ENCODE results near the gene ZBTB16. TPM values are rescaled to one million over a fixed set of nuclear protein-coding genes. Genes with fewer than 3 reads are reported as not detected.
A peak's percentile ranks its signal among the peaks of the same experiment; 100 is the strongest.

Gene ZBTB16
- total RNA-seq, 3 donors from 2014 or later (not counting 1 experiment from before 2014, with no cell fraction given): 104 to 224 (median 156) TPM

DNA sequence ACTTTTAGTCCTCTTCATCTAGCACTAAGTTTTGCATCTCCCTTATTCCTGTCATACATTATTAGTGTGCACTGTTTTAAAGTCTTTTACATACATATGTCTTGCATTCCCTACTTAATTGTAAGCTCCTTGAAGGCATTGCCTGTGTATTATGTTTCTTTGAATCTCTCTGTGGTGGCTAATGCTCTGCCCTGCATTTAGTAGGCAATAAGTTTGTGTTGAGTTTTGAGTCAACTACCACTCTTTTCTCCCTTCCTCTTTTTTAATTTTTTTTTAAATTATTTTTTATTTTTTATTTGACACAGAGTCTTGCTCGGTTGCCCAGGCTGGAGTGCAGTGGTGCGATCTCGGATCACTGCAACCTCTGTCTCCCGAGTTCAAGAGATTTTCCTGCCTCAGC is 78.9 kb downstream of the ZBTB16 start:
- peak overlapping the region; percentile 90 for H3K4me3 Mint-ChIP-seq
- 92% methylated on average over 4 of the region's 4 CpGs for WGBS (ENCODE audit: insufficient coverage)
- no peak overlapping the region for H3K27ac ChIP-seq (ENCODE audit: low read length)
- H3K9me3 ChIP-seq (ENCODE audit: control insufficient read depth, insufficient read depth, low read length): no peaks in the 10 kb centered on the region
- peaks cover 78% of the 10 kb centered on the region for H3K4me1 ChIP-seq (ENCODE audit: control insufficient read depth, insufficient read depth, low read length)
- H3K4me3 ChIP-seq (ENCODE audit: low read length): no peak overlapping the region
- H3K36me3 ChIP-seq (ENCODE audit: control insufficient read depth, insufficient read depth, low read length): no peaks in the 10 kb centered on the region
- intact Hi-C loops (cut with micrococcal nuclease): no loop called here
- H3K9me3 Mint-ChIP-seq: no peaks in the 10 kb centered on the region
- peaks cover 6% of the 10 kb centered on the region for H3K36me3 Mint-ChIP-seq
- H3K27me3 Mint-ChIP-seq (ENCODE audit: low read depth in 2 of 2): no peaks in the 10 kb centered on the region
- DNase-seq: no peak
- ATAC-seq: no peak
- H3K27ac Mint-ChIP-seq: peak overlapping the region; percentile 85 to 88
- TF ChIP-seq, protein P1, sequence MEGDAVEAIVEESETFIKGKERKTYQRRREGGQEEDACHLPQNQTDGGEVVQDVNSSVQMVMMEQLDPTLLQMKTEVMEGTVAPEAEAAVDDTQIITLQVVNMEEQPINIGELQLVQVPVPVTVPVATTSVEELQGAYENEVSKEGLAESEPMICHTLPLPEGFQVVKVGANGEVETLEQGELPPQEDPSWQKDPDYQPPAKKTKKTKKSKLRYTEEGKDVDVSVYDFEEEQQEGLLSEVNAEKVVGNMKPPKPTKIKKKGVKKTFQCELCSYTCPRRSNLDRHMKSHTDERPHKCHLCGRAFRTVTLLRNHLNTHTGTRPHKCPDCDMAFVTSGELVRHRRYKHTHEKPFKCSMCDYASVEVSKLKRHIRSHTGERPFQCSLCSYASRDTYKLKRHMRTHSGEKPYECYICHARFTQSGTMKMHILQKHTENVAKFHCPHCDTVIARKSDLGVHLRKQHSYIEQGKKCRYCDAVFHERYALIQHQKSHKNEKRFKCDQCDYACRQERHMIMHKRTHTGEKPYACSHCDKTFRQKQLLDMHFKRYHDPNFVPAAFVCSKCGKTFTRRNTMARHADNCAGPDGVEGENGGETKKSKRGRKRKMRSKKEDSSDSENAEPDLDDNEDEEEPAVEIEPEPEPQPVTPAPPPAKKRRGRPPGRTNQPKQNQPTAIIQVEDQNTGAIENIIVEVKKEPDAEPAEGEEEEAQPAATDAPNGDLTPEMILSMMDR (IDR thresholded peaks at IDR 0.05): no peak
- H3K4me1 Mint-ChIP-seq: peaks cover 97 to 98% of the 10 kb centered on the region in 2 donors
- no peaks in the 10 kb centered on the region for H3K27me3 ChIP-seq (ENCODE audit: control insufficient read depth, insufficient read depth, low read length)

DNA sequence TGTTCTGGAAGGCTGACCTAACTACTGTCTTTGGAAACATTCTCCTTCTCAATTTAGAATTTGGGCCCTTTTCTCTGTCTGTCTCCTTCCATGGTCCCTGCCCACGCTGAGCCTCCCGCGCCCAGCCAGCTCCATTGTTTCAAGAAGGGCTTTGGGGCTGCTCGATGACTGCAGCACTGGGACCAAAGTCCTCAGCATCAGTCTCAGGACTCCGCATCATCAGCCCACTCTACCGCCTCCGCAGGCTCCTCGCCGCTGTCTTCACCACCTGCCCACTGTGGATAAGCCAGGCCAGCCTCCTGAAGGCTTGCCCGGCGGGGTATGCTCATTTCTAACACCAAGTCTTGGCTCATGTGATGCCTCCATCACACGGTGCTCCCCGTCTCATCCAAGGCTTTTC is 81.3 kb downstream of the ZBTB16 start:
- Mint-ChIP-seq H3K4me1 (peaks cover 91 to 92% of the 10 kb centered on the region in 2 donors), H3K9me3 (no peaks in the 10 kb centered on the region), H3K4me3 (peak overlapping the region; percentile 59), H3K27me3 (ENCODE audit: low read depth in 2 of 2) (no peaks in the 10 kb centered on the region), H3K27ac (peak overlapping the region; percentile 74 to 85), H3K36me3 (peaks cover 6% of the 10 kb centered on the region)
- intact Hi-C loops (cut with micrococcal nuclease): loop anchor here (5.0 kb wide), 1 partner anchor 34 kb away; no protein-coding TSS in a partner anchor
- H3K4me1 ChIP-seq (ENCODE audit: control insufficient read depth, insufficient read depth, low read length): peaks cover 72% of the 10 kb centered on the region
- ATAC-seq (no peak), DNase-seq (no peak)
- H3K27ac ChIP-seq (ENCODE audit: low read length): no peak overlapping the region
- no peaks in the 10 kb centered on the region for H3K27me3 ChIP-seq (ENCODE audit: control insufficient read depth, insufficient read depth, low read length)
- TF ChIP-seq, protein P1 (IDR thresholded peaks at IDR 0.05): no peak
- no peaks in the 10 kb centered on the region for H3K9me3 ChIP-seq (ENCODE audit: control insufficient read depth, insufficient read depth, low read length)
- WGBS (ENCODE audit: insufficient coverage): 82% methylated on average over 13 of the region's 13 CpGs
- H3K4me3 ChIP-seq (ENCODE audit: low read length): no peak overlapping the region
- H3K36me3 ChIP-seq (ENCODE audit: control insufficient read depth, insufficient read depth, low read length): no peaks in the 10 kb centered on the region

DNA sequence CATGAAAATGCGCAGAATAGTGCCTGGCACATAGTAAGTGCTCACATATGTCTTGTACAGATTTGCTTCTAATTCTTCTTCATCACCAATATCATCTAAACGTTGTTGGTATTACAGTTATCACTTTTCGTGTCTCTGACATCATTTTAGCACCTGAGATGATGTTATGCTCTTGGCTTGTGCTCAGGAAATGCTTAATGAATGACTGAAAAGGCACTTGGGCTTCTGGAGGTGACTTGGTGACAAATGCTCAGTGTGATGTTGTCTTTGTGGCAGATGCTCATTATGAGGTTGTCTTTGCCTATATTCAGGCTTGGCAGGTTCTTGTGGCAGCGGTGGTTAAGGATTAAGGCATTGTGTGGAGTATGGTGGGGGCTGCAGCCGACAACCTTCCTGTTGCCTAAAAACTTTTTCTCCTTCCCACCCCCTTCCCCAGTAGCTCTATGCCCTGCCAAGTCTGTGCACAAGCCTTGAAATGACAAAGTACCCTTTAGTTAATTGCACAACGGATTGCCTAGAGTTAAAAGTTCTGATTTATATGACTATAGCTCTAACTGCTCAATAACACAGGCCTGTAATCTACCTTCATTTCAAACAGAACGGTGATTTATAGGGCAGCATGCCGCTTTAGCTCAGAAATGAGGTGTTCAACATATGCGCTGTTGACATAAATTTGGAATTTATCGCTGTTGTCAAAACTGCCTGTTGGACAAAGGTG is 82.5 kb downstream of the ZBTB16 start:
- no peaks in the 10 kb centered on the region for H3K27me3 Mint-ChIP-seq (ENCODE audit: low read depth in 2 of 2)
- peaks cover 6% of the 10 kb centered on the region for H3K36me3 Mint-ChIP-seq
- H3K9me3 ChIP-seq (ENCODE audit: control insufficient read depth, insufficient read depth, low read length): no peaks in the 10 kb centered on the region
- H3K4me1 ChIP-seq (ENCODE audit: control insufficient read depth, insufficient read depth, low read length): peaks cover 60% of the 10 kb centered on the region
- H3K4me1 Mint-ChIP-seq: peaks cover 87 to 91% of the 10 kb centered on the region in 2 donors
- TF ChIP-seq, protein P1 (IDR thresholded peaks at IDR 0.05): no peak
- intact Hi-C loops (cut with micrococcal nuclease): loop anchor here (5.0 kb wide), 1 partner anchor 35 kb away; no protein-coding TSS in a partner anchor
- WGBS (ENCODE audit: insufficient coverage): 82% methylated on average over 8 of the region's 10 CpGs
- H3K27me3 ChIP-seq (ENCODE audit: control insufficient read depth, insufficient read depth, low read length): no peaks in the 10 kb centered on the region
- no peak overlapping the region for H3K27ac ChIP-seq (ENCODE audit: low read length)
- no peak overlapping the region for H3K4me3 ChIP-seq (ENCODE audit: low read length)
- H3K36me3 ChIP-seq (ENCODE audit: control insufficient read depth, insufficient read depth, low read length): no peaks in the 10 kb centered on the region
- DNase-seq (no peak), ATAC-seq (peak; percentile 22 to 62 (median 53))
- H3K27ac Mint-ChIP-seq: peak overlapping the region; percentile 74 to 85
- H3K4me3 Mint-ChIP-seq: peak overlapping the region; percentile 6
- no peaks in the 10 kb centered on the region for H3K9me3 Mint-ChIP-seq

Measured in natural killer cell (primary cell).